Measurements from ENCODE around the gene NBEA.

NBEA gene

GRCh38 chr13:34933786-34934185 lies 8.3 kb upstream of the NBEA start:
- Histone ChIP-seq H3K27me3 (no peaks in the 10 kb centered on the region), H3K4me3 (ENCODE audit: low read depth, low read length) (no peak overlapping the region), H3K4me1 (no peaks in the 10 kb centered on the region), H3K36me3 (no peaks in the 10 kb centered on the region), H3K9me3 (no peaks in the 10 kb centered on the region)
- no peak for DNase-seq
- TF ChIP-seq CTCF (IDR thresholded peaks at IDR 0.05; ENCODE audit: low read depth, low read length): no peak

GRCh38 chr13:34935841-34936240 lies 6.2 kb upstream of the NBEA start:
- no peak overlapping the region for H3K4me3 ChIP-seq (ENCODE audit: low read depth, low read length)
- no peaks in the 10 kb centered on the region for H3K27me3 ChIP-seq
- TF ChIP-seq CTCF (IDR thresholded peaks at IDR 0.05; ENCODE audit: low read depth, low read length): no peak
- DNase-seq: no peak
- H3K9me3 ChIP-seq: no peaks in the 10 kb centered on the region
- no peaks in the 10 kb centered on the region for H3K36me3 ChIP-seq
- no peaks in the 10 kb centered on the region for H3K4me1 ChIP-seq

- no peak for TF ChIP-seq CTCF (IDR thresholded peaks at IDR 0.05; ENCODE audit: low read depth, low read length)
Measured at GRCh38 chr13:34939771-34940170, 2.3 kb upstream of the NBEA start.

GRCh38 chr13:34941436-34941834 lies 635 bp upstream of the NBEA start:
- no peaks in the 10 kb centered on the region for H3K9me3 ChIP-seq
- no peak for DNase-seq
- H3K4me1 ChIP-seq: no peaks in the 10 kb centered on the region
- no peak for TF ChIP-seq CTCF (IDR thresholded peaks at IDR 0.05; ENCODE audit: low read depth, low read length)
- H3K27me3 ChIP-seq: no peaks in the 10 kb centered on the region
- peak overlapping the region; percentile 85 for H3K4me3 ChIP-seq (ENCODE audit: low read depth, low read length)
- peaks cover 4% of the 10 kb centered on the region; the same call in 1 of the 2 replicates for H3K36me3 ChIP-seq

More at GRCh38 chr13:34939771-34940170, 2.3 kb upstream of the NBEA start:
- peaks cover 4% of the 10 kb centered on the region; the same call in 1 of the 2 replicates for H3K36me3 ChIP-seq
- H3K9me3 ChIP-seq: no peaks in the 10 kb centered on the region
- H3K4me3 ChIP-seq (ENCODE audit: low read depth, low read length): no peak overlapping the region
- H3K27me3 ChIP-seq: no peaks in the 10 kb centered on the region
- H3K4me1 ChIP-seq: no peaks in the 10 kb centered on the region
- DNase-seq: no peak

- TF ChIP-seq CTCF (IDR thresholded peaks at IDR 0.05; ENCODE audit: low read depth, low read length): 0 out of 2 replicates have a peak, but pooled peaks have one; percentile 2
- no peaks in the 10 kb centered on the region for H3K4me1 ChIP-seq
- peaks cover 4% of the 10 kb centered on the region; the same call in 1 of the 2 replicates for H3K36me3 ChIP-seq
- H3K27me3 ChIP-seq: no peaks in the 10 kb centered on the region
- H3K4me3 ChIP-seq (ENCODE audit: low read depth, low read length): peak overlapping the region; percentile 85
- H3K9me3 ChIP-seq: no peaks in the 10 kb centered on the region
- peak; percentile 67 for DNase-seq
Measured at GRCh38 chr13:34942732-34943435, 814 bp downstream of the NBEA start.
